Measurements from ENCODE around the gene HCFC1. TPM values are rescaled to one million over a fixed set of nuclear protein-coding genes. Genes with fewer than 3 reads are reported as not detected.

The HCFC1 gene
- total RNA-seq, 2 donors from 2014 or later: 36.6 to 80.5 TPM

- Histone ChIP-seq H3K27ac (no peak overlapping the region), H3K4me3 (no peak overlapping the region), H3K9me3 (no peaks in the 10 kb centered on the region), H3K9ac (ENCODE audit: low read depth in 2 of 2, low read length in 2 of 2) (no peak overlapping the region), H3K4me1 (no peaks in the 10 kb centered on the region), H3K36me3 (no peaks in the 10 kb centered on the region), H3K27me3 (no peaks in the 10 kb centered on the region)
- intact Hi-C loops (cut with DNase I): no loop called here
- TF ChIP-seq CTCF (IDR thresholded peaks at IDR 0.05): no peak
- no peak for DNase-seq
Observed at GRCh38 chrX:153945956-153946943, 25.4 kb downstream of the HCFC1 start.

- no peak for TF ChIP-seq CTCF (IDR thresholded peaks at IDR 0.05)
- Histone ChIP-seq H3K27me3 (no peaks in the 10 kb centered on the region), H3K27ac (peak overlapping the region; percentile 33), H3K4me1 (no peaks in the 10 kb centered on the region), H3K36me3 (no peaks in the 10 kb centered on the region), H3K9ac (ENCODE audit: low read depth in 2 of 2, low read length in 2 of 2) (peak overlapping the region; percentile 12 to 24), H3K9me3 (no peaks in the 10 kb centered on the region), H3K4me3 (peak overlapping the region; percentile 22)
- intact Hi-C loops (cut with DNase I): no loop called here
- no peak for DNase-seq
Observed at GRCh38 chrX:153944800-153945150, 26.8 kb downstream of the HCFC1 start.

GRCh38 chrX:153944140-153944799, 27.3 kb downstream of the HCFC1 start, which contains the start of gene RENBP:
RENBP (minus strand) TSS chrX:153944643; CDS start chrX:153944610, 33 bp downstream.
- Histone ChIP-seq H3K9ac (ENCODE audit: low read depth in 2 of 2, low read length in 2 of 2) (peak within 1 kb of the TSS; percentile 12 to 24), H3K27ac (peak within 1 kb of the TSS; percentile 33), H3K36me3 (no peaks in the 10 kb centered on the region), H3K4me1 (no peaks in the 10 kb centered on the region), H3K4me3 (peak within 1 kb of the TSS; percentile 22), H3K9me3 (no peaks in the 10 kb centered on the region), H3K27me3 (no peaks in the 10 kb centered on the region)
- no peak for TF ChIP-seq CTCF (IDR thresholded peaks at IDR 0.05)
- no peak for DNase-seq
- intact Hi-C loops (cut with DNase I): no loop called here

- Histone ChIP-seq H3K27ac (no peak overlapping the region), H3K4me1 (no peaks in the 10 kb centered on the region), H3K4me3 (no peak overlapping the region), H3K36me3 (no peaks in the 10 kb centered on the region), H3K9me3 (no peaks in the 10 kb centered on the region), H3K9ac (ENCODE audit: low read depth in 2 of 2, low read length in 2 of 2) (peak overlapping the region in 1 of 2 donors; percentile 2), H3K27me3 (no peaks in the 10 kb centered on the region)
- intact Hi-C loops (cut with DNase I): no loop called here
- TF ChIP-seq CTCF (IDR thresholded peaks at IDR 0.05): no peak
- DNase-seq: no peak
Observed at GRCh38 chrX:153941336-153942252, 30.0 kb downstream of the HCFC1 start.

GRCh38 chrX:153939573-153939972, 32.0 kb downstream of the HCFC1 start:
- Histone ChIP-seq H3K36me3 (no peaks in the 10 kb centered on the region), H3K4me3 (no peak overlapping the region), H3K27me3 (no peaks in the 10 kb centered on the region), H3K9me3 (no peaks in the 10 kb centered on the region), H3K9ac (ENCODE audit: low read depth in 2 of 2, low read length in 2 of 2) (no peak overlapping the region), H3K4me1 (no peaks in the 10 kb centered on the region), H3K27ac (no peak overlapping the region)
- DNase-seq: no peak
- no peak for TF ChIP-seq CTCF (IDR thresholded peaks at IDR 0.05)
- intact Hi-C loops (cut with DNase I): no loop called here
